GM21390 (cell line): ENCODE measurements around the gene SPINT2.
"Not testable (repeated sequence)": the region's sequence is repeated elsewhere in the genome, so short reads cannot be mapped to it uniquely, and the experiment has no call there.

Experiments used
- ATAC-seq: cut with Tn5 transposase; IDR thresholded peaks from one replicate; pipeline ENCODE4 v1.9.1; 2021; ENCODE audit not compliant: unreplicated experiment

Gene SPINT2

GRCh38 chr19:38264486-38265212 is at the start of gene SPINT2:
Gene SPINT2, plus strand, starts transcription at chr19:38264573. Its CDS starts 320 bp downstream, at chr19:38264893.
- ATAC-seq: no peak

- ATAC-seq: no peak
Observed at GRCh38 chr19:38216785-38217641, 47.4 kb upstream of the SPINT2 start.

DNA sequence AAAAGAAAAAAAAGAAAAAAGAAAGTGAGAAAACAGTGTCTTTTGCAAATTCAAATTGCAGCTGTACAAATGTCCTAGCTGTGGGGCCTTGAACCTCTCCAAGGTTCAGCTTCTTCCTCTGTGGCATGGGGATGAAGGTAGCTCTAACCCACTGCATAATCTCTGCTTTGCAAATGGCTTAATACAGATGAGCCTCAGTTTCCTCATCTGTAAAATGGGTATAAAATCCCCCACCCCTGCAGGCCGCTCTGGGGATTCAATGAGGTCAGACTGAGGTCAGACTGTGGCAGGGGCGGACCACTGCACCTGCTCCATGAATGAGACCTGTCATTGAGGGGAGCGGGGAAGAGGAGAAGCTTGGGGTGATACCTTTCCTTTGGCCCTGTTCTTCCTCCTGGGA is 46.2 kb upstream of the SPINT2 start:
- no peak for ATAC-seq

DNA sequence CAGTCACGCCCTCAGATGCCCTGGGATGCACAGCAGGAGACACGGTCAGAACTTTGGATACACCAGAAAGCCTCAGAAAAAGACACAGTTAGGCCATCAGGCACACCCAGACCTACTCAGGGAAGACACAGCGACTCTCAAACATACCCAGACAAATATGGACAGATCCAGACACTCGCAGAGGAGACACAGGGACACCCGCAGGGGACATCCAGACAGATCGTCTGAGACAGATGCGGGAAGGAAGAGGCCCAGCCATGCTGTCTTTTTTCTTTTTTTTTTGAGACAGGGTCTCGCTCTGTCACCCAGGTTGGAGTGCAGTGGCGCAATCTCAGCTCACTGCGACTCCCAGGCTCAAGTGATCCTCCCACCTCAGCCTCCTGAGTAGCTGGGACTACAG is 45.2 kb upstream of the SPINT2 start:
- no peak for ATAC-seq

DNA sequence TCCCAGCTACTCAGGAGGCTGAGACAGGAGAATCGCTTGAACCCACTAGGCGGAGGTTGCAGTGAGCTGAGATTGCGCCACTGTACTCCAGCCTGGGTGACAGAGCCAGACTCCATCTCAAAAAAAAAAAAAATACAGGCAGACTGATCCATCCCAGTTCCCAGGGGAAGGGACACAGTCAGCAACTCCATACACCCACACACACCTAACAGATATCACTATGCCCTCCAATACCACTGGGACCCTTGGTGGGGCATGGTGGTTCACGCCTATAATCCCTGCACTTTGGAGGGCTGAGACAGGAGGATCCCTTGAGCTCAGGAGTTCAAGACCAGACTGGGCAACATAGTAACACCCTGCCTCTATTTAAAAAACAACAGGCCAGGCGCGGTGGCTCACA is 43.0 kb upstream of the SPINT2 start:
- no peak for ATAC-seq

DNA sequence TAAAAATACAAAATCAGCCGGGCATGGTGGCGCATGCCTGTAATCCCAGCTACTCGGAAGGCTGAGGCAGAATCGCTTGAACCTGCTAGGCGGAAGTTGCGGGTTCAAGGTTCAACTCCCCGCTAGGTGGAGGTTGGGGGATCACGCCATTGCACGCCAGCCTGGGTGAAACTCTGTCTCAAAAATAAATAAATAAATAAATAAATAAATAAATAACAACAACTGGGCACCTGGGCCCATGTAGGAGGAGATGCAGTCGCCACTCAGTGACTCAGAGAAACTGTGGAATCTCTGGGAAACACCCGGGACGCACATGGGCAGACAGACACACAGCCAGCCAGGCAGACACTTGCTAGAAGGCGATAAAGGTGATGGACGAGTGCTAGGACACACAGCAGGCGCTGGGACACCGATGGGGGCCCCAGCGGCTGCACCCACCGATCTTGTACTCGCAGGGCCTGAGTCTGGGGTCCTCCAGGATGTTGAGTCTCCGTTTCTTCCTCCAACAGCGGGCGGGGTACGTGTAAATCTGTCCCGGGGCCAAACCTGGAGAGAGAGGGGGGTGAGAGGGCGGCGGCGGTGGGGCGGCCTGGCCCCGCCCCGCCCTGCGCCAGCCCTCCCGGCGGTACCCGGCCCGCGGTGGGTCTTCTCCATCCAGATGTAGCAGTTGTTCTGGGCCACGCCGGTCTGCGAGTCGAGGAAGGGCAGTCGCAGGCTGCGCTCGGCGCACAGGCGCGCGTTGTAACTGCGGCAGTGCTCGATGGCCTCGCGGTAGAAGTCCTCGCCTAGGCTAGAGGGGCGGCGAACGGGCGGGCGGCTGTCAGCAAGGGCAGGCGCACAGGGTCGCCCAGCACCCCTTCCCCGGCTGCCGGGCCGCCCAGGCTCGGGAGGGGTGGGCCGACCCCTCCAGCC is 42.2 kb upstream of the SPINT2 start:
- ATAC-seq: no peak

DNA sequence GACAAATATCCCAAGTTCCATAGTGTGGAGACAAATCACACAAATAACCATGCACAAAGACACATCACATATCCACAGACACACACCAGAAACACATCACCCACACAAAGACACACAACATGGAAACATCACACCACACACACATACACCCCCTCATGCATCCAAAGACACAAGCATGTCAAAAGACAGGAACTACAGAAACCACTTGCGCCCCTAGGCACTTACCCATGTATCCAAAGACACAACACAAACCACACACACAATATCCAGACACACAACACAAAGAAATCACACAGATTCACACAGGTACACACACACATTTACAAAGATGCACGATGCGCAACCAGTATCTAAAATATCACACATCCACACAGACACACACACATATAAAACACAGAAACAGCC is 41.3 kb upstream of the SPINT2 start:
- ATAC-seq: no peak

- no peak for ATAC-seq
Observed at GRCh38 chr19:38223617-38224013, 40.8 kb upstream of the SPINT2 start.

GRCh38 chr19:38224014-38224862 is 40.1 kb upstream of the SPINT2 start, which contains the start of gene DPF1:
Gene DPF1, minus strand, starts transcription at chr19:38224222. Its CDS starts 80 bp downstream, at chr19:38224142.
- ATAC-seq: no peak

- ATAC-seq: not testable (repeated sequence)
Observed at GRCh38 chr19:38224863-38225218, 39.5 kb upstream of the SPINT2 start.

DNA sequence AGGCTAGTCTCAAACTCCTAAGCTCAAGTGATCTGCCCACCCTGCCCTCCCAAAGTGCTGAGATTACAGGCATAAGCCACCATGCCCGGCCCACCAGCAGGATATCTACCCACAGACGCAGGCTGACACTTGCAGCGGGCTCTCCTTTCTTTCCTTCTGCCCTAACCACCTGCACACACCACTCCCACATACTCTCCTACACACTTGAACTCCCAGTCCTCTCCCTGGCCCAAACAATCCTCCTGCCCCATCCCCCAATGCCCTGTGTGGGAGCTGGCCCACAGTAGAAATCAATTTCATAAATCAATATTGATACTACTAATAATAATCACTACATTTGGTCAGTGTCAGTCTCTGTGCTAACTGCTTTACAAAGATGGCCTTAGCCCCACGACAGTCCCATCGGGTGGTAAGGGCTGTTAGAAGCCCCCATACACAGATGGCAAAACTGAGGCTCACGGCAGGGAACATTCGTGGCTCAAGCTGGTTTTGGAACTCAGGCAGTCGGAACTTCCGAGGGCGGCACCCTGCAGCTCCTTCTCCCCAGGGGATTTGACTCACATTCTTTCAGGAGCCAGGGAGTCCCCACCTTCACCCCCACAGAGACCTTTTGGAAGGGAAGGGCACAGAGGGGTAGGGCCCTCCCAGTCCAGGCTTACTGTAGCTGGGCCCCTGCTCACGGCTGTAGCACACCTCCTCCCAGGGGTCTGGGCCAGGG is 36.9 kb upstream of the SPINT2 start:
- no peak for ATAC-seq

DNA sequence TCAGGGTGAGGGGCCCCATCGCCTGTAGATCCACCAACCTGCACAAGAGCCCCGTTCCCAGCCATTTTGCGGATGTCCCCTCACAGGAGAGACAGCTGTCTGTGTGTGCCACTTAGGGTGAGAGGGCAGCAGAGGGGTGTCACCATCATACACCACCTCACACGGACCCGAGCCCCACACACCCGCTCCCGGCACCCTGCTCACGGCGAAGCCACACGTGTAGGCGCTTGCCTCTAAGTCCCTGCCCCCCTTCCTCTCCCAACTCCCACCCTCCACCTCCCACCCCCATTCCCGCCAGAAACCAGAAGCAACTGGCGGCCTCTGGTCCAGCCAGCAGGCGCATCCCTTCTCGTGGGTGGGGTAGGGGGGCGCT is 36.4 kb upstream of the SPINT2 start:
- no peak for ATAC-seq

- no peak for ATAC-seq
Observed at GRCh38 chr19:38228491-38229439, 35.6 kb upstream of the SPINT2 start.

- ATAC-seq: no peak
Observed at GRCh38 chr19:38229585-38230073, 34.7 kb upstream of the SPINT2 start.

DNA sequence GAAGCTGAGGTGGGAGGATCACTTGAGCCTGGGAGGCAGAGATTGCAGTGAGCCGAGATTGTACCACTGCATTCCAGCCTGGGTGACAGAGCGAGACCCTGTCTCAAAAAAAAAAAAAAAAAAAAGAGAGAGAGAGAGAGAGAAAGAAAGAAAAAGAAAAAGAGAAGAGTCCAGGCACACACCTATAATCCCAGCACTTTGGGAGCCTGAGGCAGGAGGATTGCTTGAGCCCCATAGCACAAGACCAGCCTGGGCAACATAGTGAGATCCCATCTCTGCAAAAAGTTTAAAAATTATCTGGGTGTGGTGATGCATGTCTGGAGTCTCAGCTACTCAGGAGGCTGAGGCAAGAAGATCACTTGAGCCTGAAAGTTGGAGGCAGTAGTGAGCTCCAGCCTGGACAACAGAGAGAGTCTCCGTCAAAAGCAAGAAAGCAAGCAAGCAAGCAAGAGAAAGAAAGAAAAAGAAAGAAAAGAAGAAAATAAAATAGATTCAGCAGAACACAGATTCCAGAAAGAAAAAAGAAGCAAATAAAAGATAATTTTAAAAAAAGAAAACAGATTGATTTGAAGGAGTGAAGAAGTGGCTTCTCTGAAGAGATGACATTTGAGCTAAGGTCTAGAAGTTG is 33.8 kb upstream of the SPINT2 start:
- ATAC-seq: not testable (repeated sequence)

- no peak for ATAC-seq
Observed at GRCh38 chr19:38231918-38232317, 32.5 kb upstream of the SPINT2 start.

DNA sequence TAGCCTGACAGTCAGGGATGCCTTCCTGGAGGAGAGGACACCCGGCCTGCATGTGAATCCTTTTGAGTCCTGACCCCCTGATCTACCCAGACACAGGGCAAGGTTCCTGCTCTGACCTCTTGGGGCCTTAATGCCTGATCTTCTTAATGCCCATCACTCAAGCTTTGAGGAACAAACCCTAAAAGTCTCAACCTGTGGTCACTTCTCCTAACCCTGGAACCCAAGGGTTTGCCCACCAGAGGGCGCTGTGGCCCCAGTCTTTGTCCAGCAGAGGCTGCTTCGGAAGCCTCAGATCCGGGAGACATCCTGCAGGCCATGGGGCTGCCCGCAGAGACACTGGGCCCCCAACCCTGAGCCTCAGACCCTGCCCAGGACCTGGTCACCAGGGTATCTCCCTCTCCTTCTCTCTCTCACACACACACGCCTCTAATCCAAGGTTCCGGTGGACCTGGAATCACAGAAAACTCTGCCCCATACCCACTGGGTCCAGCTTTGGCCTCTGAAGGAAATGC is 30.6 kb upstream of the SPINT2 start:
- ATAC-seq: no peak

- no peak for ATAC-seq
Observed at GRCh38 chr19:38234615-38235014, 29.8 kb upstream of the SPINT2 start.
